Endometrial microvascular endothelial cells (primary cell): Measurements from ENCODE around the gene PTDSS2. TPM values are rescaled to one million over a fixed set of nuclear protein-coding genes. Genes with fewer than 3 reads are reported as not detected.

Experiments
- in situ Hi-C: cut with HindIII; loops from 2 replicates; pipeline ENCODE4 v1.10.0; 2017; ENCODE audit warnings: low sequenced_read_pairs, low pct_unique_long_range_greater_than_20kb; ENCODE audit errors: inconsistent ontology term
- total RNA-seq: library from RNA; depleted of rRNA; stranded (reverse); fragments of >200 nt; gene quantifications from one replicate; pipeline ENCODE4 v1.2.3, GENCODE V29; 2015; ENCODE audit errors: inconsistent ontology term

The PTDSS2 gene
- total RNA-seq, 1 donor from 2014 or later: 43.1 TPM

- in situ Hi-C loops: no loop called here
Measured at GRCh38 chr11:533586-534395, 83.7 kb downstream of the PTDSS2 start.

DNA sequence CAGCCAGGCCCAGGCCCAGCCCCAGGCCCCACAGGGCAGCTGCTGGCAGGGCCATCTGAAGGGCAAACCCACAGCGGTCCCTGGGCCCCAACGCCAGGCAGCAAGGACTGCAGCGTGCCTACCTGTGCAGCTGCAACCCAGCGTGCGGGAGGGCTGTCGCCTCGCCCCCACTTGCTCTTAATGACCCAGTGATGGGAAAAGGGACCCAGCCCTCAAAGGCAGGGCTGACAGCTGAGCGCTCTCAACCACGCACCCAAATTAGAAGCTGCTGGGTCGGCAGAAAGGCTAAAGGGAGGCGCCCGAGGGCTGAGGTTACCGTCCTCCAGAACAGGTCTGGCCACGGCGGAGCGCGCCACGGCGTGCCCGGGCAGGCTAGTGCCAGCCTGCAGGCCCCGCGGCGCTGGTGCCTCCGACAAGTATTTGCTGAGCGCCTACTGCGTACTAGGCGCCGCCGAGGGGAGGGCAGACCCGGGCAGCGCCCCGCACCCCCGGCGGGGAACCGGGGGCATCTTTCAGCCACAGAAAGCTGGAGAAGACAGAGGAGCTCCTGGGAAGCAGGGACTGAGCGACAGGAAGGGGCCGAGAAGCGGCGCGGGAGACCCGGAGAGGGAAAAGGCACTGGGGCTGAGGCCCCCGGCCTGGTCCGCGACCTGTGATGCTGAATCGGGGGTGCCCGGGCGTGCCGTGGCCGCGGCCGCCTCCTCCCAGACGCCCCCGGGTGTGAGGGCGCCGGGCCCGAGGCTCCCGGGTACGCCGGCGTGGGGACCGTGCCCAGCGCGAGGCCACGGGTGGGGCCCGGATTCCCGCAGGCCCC, 84.5 kb downstream of the PTDSS2 start:
- in situ Hi-C loops: no loop called here

GRCh38 chr11:535210-535518, 85.1 kb downstream of the PTDSS2 start:
- in situ Hi-C loops: no loop called here

DNA sequence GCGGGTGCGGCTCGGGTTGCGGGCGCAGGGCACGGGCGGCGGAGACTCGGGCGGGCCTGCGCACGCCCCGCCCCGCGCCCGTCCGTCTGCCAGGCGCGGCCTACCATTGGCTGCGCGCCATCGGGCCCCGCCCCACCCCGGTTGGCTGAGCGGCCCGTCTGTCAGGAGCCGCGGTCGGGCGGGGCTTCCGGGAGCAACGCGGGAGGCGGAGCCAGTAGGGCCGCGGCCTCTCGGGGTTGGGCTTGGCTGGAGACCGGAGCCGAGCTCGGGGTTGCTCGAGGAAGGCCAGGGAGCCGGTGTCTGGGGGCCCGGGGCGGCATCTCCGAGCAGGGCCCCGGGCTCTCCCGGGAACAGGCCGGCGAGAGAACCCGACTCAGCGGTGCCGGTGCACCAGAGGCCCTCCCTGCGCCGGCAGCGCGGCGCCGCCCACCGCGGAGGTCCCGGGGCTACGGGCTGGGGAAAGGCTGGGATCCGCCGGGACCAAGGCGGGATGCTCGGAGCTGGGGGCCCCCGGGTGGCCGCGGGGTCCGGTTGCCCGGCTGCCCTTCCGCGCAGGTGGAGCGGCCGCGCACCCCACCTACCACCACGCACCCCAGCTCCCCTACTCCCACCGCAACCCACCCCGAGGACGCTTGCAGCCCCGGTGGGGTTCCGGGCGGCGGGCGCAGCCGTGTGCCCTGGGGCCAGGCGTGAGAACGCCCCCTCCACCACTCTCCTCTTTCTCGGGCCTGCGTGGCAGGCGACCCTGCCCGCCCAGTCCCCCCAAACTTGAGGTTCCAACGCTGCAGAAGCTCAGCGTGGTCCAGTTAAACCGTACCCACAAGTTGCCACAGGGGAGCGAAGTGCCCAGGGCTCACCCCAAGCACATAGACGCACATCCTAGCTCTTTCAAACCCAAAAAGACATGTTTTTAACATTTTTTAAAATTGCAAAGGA, 85.7 kb downstream of the PTDSS2 start, which contains the start of gene HRAS:
Gene HRAS (minus strand): TSS at position 58 of the 936 bp plus-strand sequence.
- in situ Hi-C loops: no loop called here

GRCh38 chr11:536841-537621, 87.0 kb downstream of the PTDSS2 start, which contains the start of gene LRRC56:
Gene LRRC56 (plus strand): TSS chr11:537527. CDS start chr11:540685, 3,158 bp downstream.
- in situ Hi-C loops: no loop called here

- in situ Hi-C loops: no loop called here
Measured at GRCh38 chr11:537622-538430, 87.7 kb downstream of the PTDSS2 start.

- in situ Hi-C loops: no loop called here
Measured at GRCh38 chr11:538431-539051, 88.5 kb downstream of the PTDSS2 start.

- in situ Hi-C loops: no loop called here
Measured at GRCh38 chr11:539971-540481, 89.9 kb downstream of the PTDSS2 start.

Other genes with a start within 250 kb of the PTDSS2 start
- 26.9 TPM for gene BET1L, start 242.9 kb upstream of the PTDSS2 start, total RNA-seq
- 156 TPM for gene RIC8A, start 242.6 kb upstream of the PTDSS2 start, total RNA-seq
- 14.0 TPM for gene SIRT3, start 213.9 kb upstream of the PTDSS2 start, total RNA-seq
- gene PSMD13, start 213.3 kb upstream of the PTDSS2 start, total RNA-seq: 204 TPM
- gene NLRP6, start 171.9 kb upstream of the PTDSS2 start, total RNA-seq: not detected
- gene PGGHG, start 161.2 kb upstream of the PTDSS2 start, total RNA-seq: 9.7 TPM
- not detected for gene IFITM5, start 150.8 kb upstream of the PTDSS2 start, total RNA-seq
- 233 TPM for gene IFITM2, start 142.5 kb upstream of the PTDSS2 start, total RNA-seq
- 26.2 TPM for gene IFITM1, start 136.2 kb upstream of the PTDSS2 start, total RNA-seq
- gene IFITM3, start 129.4 kb upstream of the PTDSS2 start, total RNA-seq: 231 TPM
- 0.09 TPM for gene B4GALNT4, start 80.8 kb upstream of the PTDSS2 start, total RNA-seq
- not detected for gene PKP3, start 56.1 kb upstream of the PTDSS2 start, total RNA-seq
- gene SIGIRR, start 35.3 kb upstream of the PTDSS2 start, total RNA-seq: 71.1 TPM
- gene ANO9, start 8.3 kb upstream of the PTDSS2 start, total RNA-seq: 0.09 TPM
- gene RNH1, start 57.0 kb downstream of the PTDSS2 start, total RNA-seq: 278 TPM
- gene HRAS, start 85.3 kb downstream of the PTDSS2 start, total RNA-seq: 82.1 TPM
- gene LRRC56, start 87.2 kb downstream of the PTDSS2 start, total RNA-seq: not detected
- 0.65 TPM for gene LMNTD2, start 110.5 kb downstream of the PTDSS2 start, total RNA-seq
- gene RASSF7, start 110.7 kb downstream of the PTDSS2 start, total RNA-seq: 34.7 TPM
- 15.8 TPM for gene PHRF1, start 126.2 kb downstream of the PTDSS2 start, total RNA-seq
- gene IRF7, start 165.7 kb downstream of the PTDSS2 start, total RNA-seq: 31.4 TPM
- gene CDHR5, start 174.7 kb downstream of the PTDSS2 start, total RNA-seq: not detected
- gene SCT, start 176.9 kb downstream of the PTDSS2 start, total RNA-seq: not detected
- gene DRD4, start 187.0 kb downstream of the PTDSS2 start, total RNA-seq: not detected
- gene DEAF1, start 244.9 kb downstream of the PTDSS2 start, total RNA-seq: 28.2 TPM
- gene TMEM80, start 245.5 kb downstream of the PTDSS2 start, total RNA-seq: 29.5 TPM